Trophoblast cell (in vitro differentiated cells and primary cell): ENCODE results near the gene NR1D1. TPM values are rescaled to one million over a fixed set of nuclear protein-coding genes. Genes with fewer than 3 reads are reported as not detected.
"Not testable (repeated sequence)": the region's sequence is repeated elsewhere in the genome, so short reads cannot be mapped to it uniquely, and the experiment has no call there.

Source experiments
- DNase-seq, 2 donors: peaks; one replicate each; pipeline ENCODE4 v3.0.0-alpha.2; 2016
- H2AFZ ChIP-seq: 2 replicates; pipeline ENCODE4 v1.6.1; 2013; ENCODE audit warnings: low read length, moderate library complexity, mild to moderate bottlenecking; ENCODE audit not compliant: insufficient read depth, poor library complexity
- H2AK5ac ChIP-seq: 2 replicates; pipeline ENCODE4 v1.6.1; 2013; ENCODE audit warnings: mild to moderate bottlenecking, low read length
- H2BK120ac ChIP-seq: 2 replicates; pipeline ENCODE4 v1.6.1; 2013; ENCODE audit warnings: low read length, mild to moderate bottlenecking, moderate library complexity; ENCODE audit not compliant: insufficient read depth, poor library complexity
- H2BK12ac ChIP-seq: 2 replicates; pipeline ENCODE4 v1.6.1; 2013; ENCODE audit warnings: mild to moderate bottlenecking, low read length, moderate library complexity
- H2BK5ac ChIP-seq: 2 replicates; pipeline ENCODE4 v1.6.1; 2013; ENCODE audit warnings: low read length, low read depth, moderate library complexity, mild to moderate bottlenecking; ENCODE audit not compliant: poor library complexity
- H3K14ac ChIP-seq: 2 replicates; pipeline ENCODE4 v1.6.1; 2013; ENCODE audit warnings: mild to moderate bottlenecking, low read length
- H3K18ac ChIP-seq: 2 replicates; pipeline ENCODE4 v1.6.1; 2013; ENCODE audit warnings: mild to moderate bottlenecking, low read length
- H3K23ac ChIP-seq: 2 replicates; pipeline ENCODE4 v1.6.1; 2013; ENCODE audit warnings: low read length
- H3K27ac ChIP-seq: 2 replicates; pipeline ENCODE4 v1.5.1; 2013; ENCODE audit warnings: low read depth, mild to moderate bottlenecking, inconsistent platforms, low read length, moderate library complexity
- H3K27me3 ChIP-seq: 2 replicates; pipeline ENCODE4 v1.6.1; 2013; ENCODE audit warnings: inconsistent platforms, mild to moderate bottlenecking, low read length, moderate library complexity; ENCODE audit not compliant: insufficient read depth
- H3K36me3 ChIP-seq, 2 experiments: 1 replicate in 1 of 2; 2 replicates in 1 of 2; pipeline ENCODE4 v1.6.1; 2013; ENCODE audit warnings: low read length in 2 of 2, mild to moderate bottlenecking in 2 of 2, moderate library complexity in 1 of 2; ENCODE audit not compliant: insufficient read depth in 2 of 2, control insufficient read depth in 1 of 2
- H3K4ac ChIP-seq: 2 replicates; pipeline ENCODE4 v1.6.1; 2013; ENCODE audit warnings: low read depth, mild to moderate bottlenecking, low read length, moderate library complexity
- H3K4me1 ChIP-seq, 2 experiments: 1 replicate in 1 of 2; 2 replicates in 1 of 2; pipeline ENCODE4 v1.6.1; 2013; ENCODE audit warnings: low read length in 2 of 2, mild to moderate bottlenecking in 2 of 2, moderate library complexity in 1 of 2; ENCODE audit not compliant: insufficient read depth in 2 of 2, control insufficient read depth in 1 of 2
- H3K4me2 ChIP-seq: 2 replicates; pipeline ENCODE4 v1.6.1; 2013; ENCODE audit warnings: inconsistent platforms, mild to moderate bottlenecking, low read length, moderate library complexity
- H3K4me3 ChIP-seq: 2 replicates; pipeline ENCODE4 v1.5.1; 2013; ENCODE audit warnings: mild to moderate bottlenecking, low read depth, low read length, inconsistent platforms
- H3K79me1 ChIP-seq: one replicate; pipeline ENCODE4 v1.6.1; 2013; ENCODE audit warnings: low read length
- H3K79me2 ChIP-seq: 2 replicates; pipeline ENCODE4 v1.6.1; 2013; ENCODE audit warnings: low read length, mild to moderate bottlenecking; ENCODE audit not compliant: control insufficient read depth, insufficient read depth, poor library complexity
- H3K9ac ChIP-seq: 2 replicates; pipeline ENCODE4 v1.6.1; 2013; ENCODE audit warnings: mild to moderate bottlenecking, low read length
- H3K9me3 ChIP-seq: 2 replicates; pipeline ENCODE4 v1.6.1; 2013; ENCODE audit warnings: low read depth, mild to moderate bottlenecking, control low read depth, inconsistent platforms, low read length; ENCODE audit not compliant: insufficient read depth
- H4K12ac ChIP-seq: 2 replicates; pipeline ENCODE4 v1.6.1; 2013; ENCODE audit warnings: low read depth, mild to moderate bottlenecking, low read length, moderate library complexity
- H4K8ac ChIP-seq: 2 replicates; pipeline ENCODE4 v1.6.1; 2013; ENCODE audit warnings: low read depth, mild to moderate bottlenecking, low read length, moderate library complexity
- H4K91ac ChIP-seq: one replicate; pipeline ENCODE4 v1.6.1; 2013; ENCODE audit warnings: low read depth, mild to moderate bottlenecking, low read length, moderate library complexity
- WGBS: extraction: QIAGEN DNeasy Blood & Tissue Kit; methylation state at CpG from one replicate; pipeline ENCODE4 v1.1.7; 2013; ENCODE audit warnings: missing lambda C conversion rate; ENCODE audit not compliant: insufficient read length, insufficient coverage; ENCODE audit errors: extremely low coverage; 5-methylcytosine and 5-hydroxymethylcytosine counted together
- polyA plus RNA-seq: library from polyadenylated mRNA; stranded (reverse); fragments of 200-250 nt; gene quantifications from 2 replicates; pipeline ENCODE4 v1.2.3, GENCODE V29; 2013

Gene NR1D1
- 2.0 and 2.2 TPM in 2 replicates for polyA plus RNA-seq

DNA sequence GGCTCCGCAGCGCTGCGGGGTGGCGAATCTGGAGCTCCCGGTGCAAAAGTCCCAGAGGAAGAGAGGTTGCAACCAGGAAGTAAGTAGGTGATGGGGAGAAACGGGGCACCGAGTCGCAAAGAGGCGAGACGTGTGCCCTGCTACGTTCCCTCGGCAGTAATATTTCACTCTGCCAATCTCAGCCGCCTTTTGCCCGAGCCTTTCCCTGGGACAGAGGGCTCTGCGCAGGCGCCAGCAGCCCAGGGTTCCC is at the start of gene NR1D1:
Gene NR1D1 (minus strand): TSS at position 171 of the 250 bp plus-strand sequence. CDS start 495 bp downstream, outside the sequence.
- Histone ChIP-seq H3K14ac (peak within 1 kb of the TSS; percentile 13), H2BK120ac (peak within 1 kb of the TSS; percentile 33), H4K12ac (peak within 1 kb of the TSS; percentile 32), H3K18ac (peak within 1 kb of the TSS; percentile 4), H2BK5ac (peak within 1 kb of the TSS; percentile 2), H3K9me3 (peaks cover 4% of the 10 kb centered on the region), H3K79me2 (no peaks in the 10 kb centered on the region), H3K4me3 (peak within 1 kb of the TSS; percentile 34), H3K79me1 (peaks cover 11% of the 10 kb centered on the region), H3K9ac (no peak within 1 kb of the TSS), H4K8ac (peak within 1 kb of the TSS; percentile 41), H3K4me1 (peaks cover 21 to 37% of the 10 kb centered on the region in 2 experiments), H3K36me3 (peaks cover 2 to 6% of the 10 kb centered on the region in 2 experiments), H3K4ac (no peak within 1 kb of the TSS), H3K27me3 (no peaks in the 10 kb centered on the region), H3K4me2 (peak within 1 kb of the TSS; percentile 86), H2BK12ac (no peak within 1 kb of the TSS), H3K27ac (peak within 1 kb of the TSS; percentile 13), H4K91ac (peak within 1 kb of the TSS; percentile 20), H2AFZ (peak within 1 kb of the TSS; percentile 47), H2AK5ac (no peak within 1 kb of the TSS), H3K23ac (no peak within 1 kb of the TSS)
- DNase-seq: no peak
- WGBS: no CpG with 5 or more reads among the region's 16 CpGs

DNA sequence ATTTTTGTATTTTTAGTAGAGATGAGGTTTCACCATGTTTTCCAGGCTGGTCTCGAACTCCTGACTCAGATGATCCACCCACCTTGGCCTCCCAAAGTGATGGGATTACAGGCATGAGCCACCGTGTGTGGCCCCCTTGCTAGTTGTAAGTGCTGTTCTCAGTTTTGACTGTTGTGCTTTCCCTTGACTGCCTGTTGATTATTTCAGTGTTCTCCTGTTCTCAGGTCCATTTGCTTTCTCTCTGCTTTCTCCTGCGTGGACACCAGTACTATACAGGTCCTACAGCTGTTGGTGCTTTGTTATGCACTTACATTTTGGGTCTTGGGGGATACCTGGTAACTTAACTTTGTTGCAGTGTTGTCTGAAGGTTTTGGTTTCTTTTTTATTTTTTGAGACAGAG is 48.1 kb upstream of the NR1D1 start:
- Histone ChIP-seq H3K9me3 (no peaks in the 10 kb centered on the region), H3K27me3 (no peaks in the 10 kb centered on the region), H3K4me1 (no peaks in the 10 kb centered on the region), H3K18ac (no peak overlapping the region), H4K8ac (no peak overlapping the region), H2AFZ (no peak overlapping the region), H2BK5ac (no peak overlapping the region), H3K79me2 (no peaks in the 10 kb centered on the region), H3K9ac (no peak overlapping the region), H2AK5ac (no peak overlapping the region), H2BK12ac (no peak overlapping the region), H3K36me3 (peaks cover 16 to 31% of the 10 kb centered on the region in 2 experiments), H4K91ac (no peak overlapping the region), H3K14ac (no peak overlapping the region), H2BK120ac (no peak overlapping the region), H3K4ac (no peak overlapping the region), H3K23ac (peak overlapping the region; percentile 96), H3K27ac (no peak overlapping the region), H3K79me1 (no peaks in the 10 kb centered on the region), H3K4me3 (no peak overlapping the region), H4K12ac (no peak overlapping the region), H3K4me2 (no peak overlapping the region)
- WGBS: no CpG with 5 or more reads among the region's 3 CpGs
- no peak for DNase-seq

DNA sequence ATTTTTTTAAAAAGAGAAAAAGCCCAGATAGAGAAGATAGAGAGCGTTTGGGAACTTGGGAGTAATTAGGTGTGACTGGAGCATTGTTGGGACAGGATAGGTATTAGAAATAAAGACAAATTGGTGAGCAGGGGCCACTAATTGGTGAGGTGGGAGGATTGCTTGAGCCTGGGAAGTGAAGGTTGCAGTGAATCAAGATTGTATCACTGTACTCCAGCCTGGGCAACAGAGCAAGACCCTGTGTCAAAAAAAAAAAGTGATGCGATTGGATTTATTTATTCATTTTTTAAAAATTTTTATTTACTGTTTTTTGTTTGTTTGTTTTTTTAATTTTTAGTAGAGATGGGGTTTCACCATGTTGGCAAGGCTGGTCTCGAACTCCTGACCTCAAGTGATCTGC is 45.1 kb upstream of the NR1D1 start:
- no peak overlapping the region for H2BK5ac ChIP-seq
- H3K27ac ChIP-seq: no peak overlapping the region
- H3K27me3 ChIP-seq: no peaks in the 10 kb centered on the region
- H2BK12ac ChIP-seq: no peak overlapping the region
- no peak overlapping the region for H4K8ac ChIP-seq
- H3K9ac ChIP-seq: no peak overlapping the region
- H4K91ac ChIP-seq: no peak overlapping the region
- no peak overlapping the region for H3K4me2 ChIP-seq
- WGBS: no CpG with 5 or more reads among the region's 3 CpGs
- H3K4me1 ChIP-seq: peaks cover 0 to 4% of the 10 kb centered on the region in 2 experiments
- peaks cover under 1% of the 10 kb centered on the region for H3K79me2 ChIP-seq
- H2AK5ac ChIP-seq: no peak overlapping the region
- H3K9me3 ChIP-seq: no peaks in the 10 kb centered on the region
- no peak overlapping the region for H3K14ac ChIP-seq
- H2BK120ac ChIP-seq: no peak overlapping the region
- no peak overlapping the region for H3K4ac ChIP-seq
- H2AFZ ChIP-seq: no peak overlapping the region
- no peak overlapping the region for H3K18ac ChIP-seq
- no peak overlapping the region for H3K23ac ChIP-seq
- peaks cover 10 to 28% of the 10 kb centered on the region in 2 experiments for H3K36me3 ChIP-seq
- DNase-seq: no peak
- H3K4me3 ChIP-seq: no peak overlapping the region
- no peak overlapping the region for H4K12ac ChIP-seq
- H3K79me1 ChIP-seq: peaks cover under 1% of the 10 kb centered on the region

DNA sequence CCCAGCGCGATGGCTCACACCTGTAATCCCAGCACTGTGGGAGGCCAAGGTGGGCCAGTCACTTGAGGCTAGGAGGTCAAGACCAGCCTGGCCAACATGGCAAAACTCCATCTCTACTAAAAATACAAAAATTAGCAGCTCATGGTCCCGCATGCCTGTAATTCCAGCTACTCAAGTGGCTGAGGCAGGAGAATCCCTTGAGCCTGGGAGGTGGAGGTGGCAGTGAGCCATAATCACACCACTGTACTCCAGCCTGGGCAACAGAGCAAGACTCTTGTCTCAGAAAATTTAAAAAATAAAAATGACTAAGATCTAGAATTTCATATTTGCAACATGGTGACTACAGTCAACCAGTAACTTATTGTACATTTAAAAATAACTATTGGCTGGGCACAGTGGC is 42.8 kb upstream of the NR1D1 start:
- not testable (repeated sequence) for H2AFZ ChIP-seq, H4K91ac ChIP-seq, H3K79me2 ChIP-seq, H2AK5ac ChIP-seq, H3K27me3 ChIP-seq, H3K9ac ChIP-seq, H3K4me2 ChIP-seq, H4K12ac ChIP-seq, H3K4ac ChIP-seq, H3K4me1 ChIP-seq, H3K9me3 ChIP-seq, H3K18ac ChIP-seq, H2BK5ac ChIP-seq, H3K23ac ChIP-seq, H2BK120ac ChIP-seq, H3K79me1 ChIP-seq, H3K27ac ChIP-seq, H3K4me3 ChIP-seq, DNase-seq, H4K8ac ChIP-seq, H3K14ac ChIP-seq, H2BK12ac ChIP-seq
- no CpG with 5 or more reads among the region's 3 CpGs for WGBS
- H3K36me3 ChIP-seq: peaks cover 6 to 17% of the 10 kb centered on the region in 2 experiments
